HepG2 (cell line): ENCODE results near the gene MVB12A. TPM values are rescaled to one million over a fixed set of nuclear protein-coding genes. Genes with fewer than 3 reads are reported as not detected.
A peak's percentile ranks its signal among the peaks of the same experiment; 100 is the strongest.

ENCODE experiments used
- CBX2 ChIP-seq, 2 experiments: fragments of 200-600 bp in 1 of 2; sonication (generic); formaldehyde crosslinking in 1 of 2; IDR thresholded peaks; 2 replicates each; pipeline versions ENCODE4 v1.7.0 to v1.8.1; 2018 to 2022; ENCODE audit warnings: low read depth in 2 of 2, low read length in 1 of 2, mild to moderate bottlenecking in 1 of 2, missing genetic modification reagents in 1 of 2
- FOXC1 ChIP-seq: sonication (generic); formaldehyde crosslinking; IDR thresholded peaks from 2 replicates; pipeline ENCODE4 v1.8.0; 2022; ENCODE audit warnings: mild to moderate bottlenecking, missing genetic modification reagents, borderline replicate concordance
- HNRNPLL ChIP-seq: fragments of 200-400 bp; formaldehyde crosslinking; IDR thresholded peaks from 2 replicates; pipeline ENCODE4 v1.6.1; 2017; ENCODE audit warnings: mild to moderate bottlenecking, low read depth, low read length; ENCODE audit not compliant: poor library complexity, severe bottlenecking
- ISX ChIP-seq: sonication (generic); formaldehyde crosslinking; conservative IDR thresholded peaks from 2 replicates; pipeline ENCODE4 v1.5.0; 2020; ENCODE audit warnings: missing genetic modification reagents
- NRL ChIP-seq: sonication (generic); formaldehyde crosslinking; IDR thresholded peaks from 2 replicates; pipeline ENCODE4 v1.5.0; 2020; ENCODE audit warnings: missing genetic modification reagents, mild to moderate bottlenecking, moderate library complexity, borderline replicate concordance
- RFX5 ChIP-seq: IDR thresholded peaks from 2 replicates; pipeline ENCODE4 v1.6.1; 2011; ENCODE audit warnings: low read depth, low read length, improper control_type of control experiment
- STAT6 ChIP-seq: sonication (generic); formaldehyde crosslinking; IDR thresholded peaks from 2 replicates; pipeline ENCODE4 v1.4.0; 2020; ENCODE audit warnings: missing genetic modification reagents, mild to moderate bottlenecking, borderline replicate concordance
- THAP7 ChIP-seq: sonication (generic); formaldehyde crosslinking; IDR thresholded peaks from 2 replicates; pipeline ENCODE4 v1.8.1; 2023; ENCODE audit warnings: mild to moderate bottlenecking, missing genetic modification reagents
- TIGD3 ChIP-seq: sonication (generic); formaldehyde crosslinking; IDR thresholded peaks from 2 replicates; pipeline ENCODE4 v1.5.1; 2020; ENCODE audit warnings: mild to moderate bottlenecking, missing genetic modification reagents, borderline replicate concordance
- ZMAT3 ChIP-seq: sonication (generic); formaldehyde crosslinking; conservative IDR thresholded peaks from 2 replicates; pipeline ENCODE4 v1.7.0; 2021; ENCODE audit warnings: missing genetic modification reagents
- ZNF879 ChIP-seq: sonication (generic); formaldehyde crosslinking; IDR thresholded peaks from 2 replicates; pipeline ENCODE4 v1.8.1; 2023; ENCODE audit warnings: missing genetic modification reagents
- polyA plus RNA-seq, 8 experiments: library from polyadenylated mRNA; depleted of rRNA in 3 of 8; stranded (reverse) in 7 of 8; unstranded in 1 of 8; fragments of >200 nt; fragmentation: Illumina TruSeq in 4 of 8; extraction: Trizol in 4 of 8; gene quantifications; 2 replicates each; pipeline versions ENCODE4 v1.2.1 to v1.2.3, GENCODE V29; 2011 to 2016; ENCODE audit warnings: low read depth in 4 of 8, missing spikeins in 1 of 8, mixed read lengths in 1 of 8; ENCODE audit not compliant: insufficient read depth in 1 of 8
- total RNA-seq, 5 experiments: library from RNA; depleted of rRNA; stranded (reverse); fragments of >200 nt; fragmentation: Illumina TruSeq; extraction: Trizol; gene quantifications; 2 replicates each; pipeline ENCODE4 v1.2.3, GENCODE V29; 2016; ENCODE audit warnings: low read depth in 1 of 5
- TF ChIP-seq, protein P1 (sequence below): sonication (generic); formaldehyde crosslinking; IDR thresholded peaks from 2 replicates; pipeline ENCODE4 v1.4.0; 2020; ENCODE audit warnings: missing genetic modification reagents
- TF ChIP-seq, protein P2 (sequence below): sonication (generic); formaldehyde crosslinking; IDR thresholded peaks from 2 replicates; pipeline ENCODE4 v1.5.0; 2020; ENCODE audit warnings: missing genetic modification reagents
- TF ChIP-seq, protein P3 (sequence below): sonication (generic); formaldehyde crosslinking; IDR thresholded peaks from 2 replicates; pipeline ENCODE4 v1.5.0; 2020; ENCODE audit warnings: mild to moderate bottlenecking, missing genetic modification reagents

The MVB12A gene
- total and polyA plus RNA-seq, 2 of the 13 experiments (the other 11 are each of a cell fraction or from before 2014, with no cell fraction given) = 35.7 to 36.1 TPM

GRCh38 chr19:17420475-17420924 is 653 bp downstream of the MVB12A start (continued):
- TF ChIP-seq, protein P1, sequence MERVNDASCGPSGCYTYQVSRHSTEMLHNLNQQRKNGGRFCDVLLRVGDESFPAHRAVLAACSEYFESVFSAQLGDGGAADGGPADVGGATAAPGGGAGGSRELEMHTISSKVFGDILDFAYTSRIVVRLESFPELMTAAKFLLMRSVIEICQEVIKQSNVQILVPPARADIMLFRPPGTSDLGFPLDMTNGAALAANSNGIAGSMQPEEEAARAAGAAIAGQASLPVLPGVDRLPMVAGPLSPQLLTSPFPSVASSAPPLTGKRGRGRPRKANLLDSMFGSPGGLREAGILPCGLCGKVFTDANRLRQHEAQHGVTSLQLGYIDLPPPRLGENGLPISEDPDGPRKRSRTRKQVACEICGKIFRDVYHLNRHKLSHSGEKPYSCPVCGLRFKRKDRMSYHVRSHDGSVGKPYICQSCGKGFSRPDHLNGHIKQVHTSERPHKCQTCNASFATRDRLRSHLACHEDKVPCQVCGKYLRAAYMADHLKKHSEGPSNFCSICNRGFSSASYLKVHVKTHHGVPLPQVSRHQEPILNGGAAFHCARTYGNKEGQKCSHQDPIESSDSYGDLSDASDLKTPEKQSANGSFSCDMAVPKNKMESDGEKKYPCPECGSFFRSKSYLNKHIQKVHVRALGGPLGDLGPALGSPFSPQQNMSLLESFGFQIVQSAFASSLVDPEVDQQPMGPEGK (CRISPR knock-in tag) = peak; percentile 27; the same call in 1 of the 2 replicates
- TF ChIP-seq, protein P2, sequence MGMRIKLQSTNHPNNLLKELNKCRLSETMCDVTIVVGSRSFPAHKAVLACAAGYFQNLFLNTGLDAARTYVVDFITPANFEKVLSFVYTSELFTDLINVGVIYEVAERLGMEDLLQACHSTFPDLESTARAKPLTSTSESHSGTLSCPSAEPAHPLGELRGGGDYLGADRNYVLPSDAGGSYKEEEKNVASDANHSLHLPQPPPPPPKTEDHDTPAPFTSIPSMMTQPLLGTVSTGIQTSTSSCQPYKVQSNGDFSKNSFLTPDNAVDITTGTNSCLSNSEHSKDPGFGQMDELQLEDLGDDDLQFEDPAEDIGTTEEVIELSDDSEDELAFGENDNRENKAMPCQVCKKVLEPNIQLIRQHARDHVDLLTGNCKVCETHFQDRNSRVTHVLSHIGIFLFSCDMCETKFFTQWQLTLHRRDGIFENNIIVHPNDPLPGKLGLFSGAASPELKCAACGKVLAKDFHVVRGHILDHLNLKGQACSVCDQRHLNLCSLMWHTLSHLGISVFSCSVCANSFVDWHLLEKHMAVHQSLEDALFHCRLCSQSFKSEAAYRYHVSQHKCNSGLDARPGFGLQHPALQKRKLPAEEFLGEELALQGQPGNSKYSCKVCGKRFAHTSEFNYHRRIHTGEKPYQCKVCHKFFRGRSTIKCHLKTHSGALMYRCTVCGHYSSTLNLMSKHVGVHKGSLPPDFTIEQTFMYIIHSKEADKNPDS (CRISPR knock-in tag) = peak; percentile 36; the same call in 1 of the 2 replicates
- TF ChIP-seq RFX5 (no peak), STAT6 (CRISPR knock-in tag) (0 out of 2 replicates have a peak, but pooled peaks have one; percentile 3), NRL (0 out of 2 replicates have a peak, but pooled peaks have one; percentile 51), ISX (CRISPR knock-in tag) (no peak), CBX2 (IDR thresholded peaks at IDR 0.05; ENCODE audit: low read depth, low read length) (no peak), CBX2 (CRISPR knock-in tag; IDR thresholded peaks at IDR 0.05; ENCODE audit: low read depth) (no peak), THAP7 (CRISPR knock-in tag) (peak; percentile 77; the same call in 1 of the 2 replicates), FOXC1 (CRISPR knock-in tag) (peak; percentile 11; the same call in 1 of the 2 replicates), ZMAT3 (CRISPR knock-in tag) (no peak), HNRNPLL (peak; percentile 3), TIGD3 (no peak), ZNF879 (CRISPR knock-in tag) (0 out of 2 replicates have a peak, but pooled peaks have one; percentile 36)
- TF ChIP-seq, protein P3, sequence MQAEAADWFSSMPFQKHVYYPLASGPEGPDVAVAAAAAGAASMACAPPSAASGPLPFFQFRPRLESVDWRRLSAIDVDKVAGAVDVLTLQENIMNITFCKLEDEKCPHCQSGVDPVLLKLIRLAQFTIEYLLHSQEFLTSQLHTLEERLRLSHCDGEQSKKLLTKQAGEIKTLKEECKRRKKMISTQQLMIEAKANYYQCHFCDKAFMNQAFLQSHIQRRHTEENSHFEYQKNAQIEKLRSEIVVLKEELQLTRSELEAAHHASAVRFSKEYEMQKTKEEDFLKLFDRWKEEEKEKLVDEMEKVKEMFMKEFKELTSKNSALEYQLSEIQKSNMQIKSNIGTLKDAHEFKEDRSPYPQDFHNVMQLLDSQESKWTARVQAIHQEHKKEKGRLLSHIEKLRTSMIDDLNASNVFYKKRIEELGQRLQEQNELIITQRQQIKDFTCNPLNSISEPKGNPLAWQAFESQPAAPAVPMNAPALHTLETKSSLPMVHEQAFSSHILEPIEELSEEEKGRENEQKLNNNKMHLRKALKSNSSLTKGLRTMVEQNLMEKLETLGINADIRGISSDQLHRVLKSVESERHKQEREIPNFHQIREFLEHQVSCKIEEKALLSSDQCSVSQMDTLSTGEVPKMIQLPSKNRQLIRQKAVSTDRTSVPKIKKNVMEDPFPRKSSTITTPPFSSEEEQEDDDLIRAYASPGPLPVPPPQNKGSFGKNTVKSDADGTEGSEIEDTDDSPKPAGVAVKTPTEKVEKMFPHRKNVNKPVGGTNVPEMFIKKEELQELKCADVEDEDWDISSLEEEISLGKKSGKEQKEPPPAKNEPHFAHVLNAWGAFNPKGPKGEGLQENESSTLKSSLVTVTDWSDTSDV (CRISPR knock-in tag) = 0 out of 2 replicates have a peak, but pooled peaks have one; percentile 43
